Measurements from ENCODE around the gene HSFX3.
"Not testable (repeated sequence)": the region's sequence is repeated elsewhere in the genome, so short reads cannot be mapped to it uniquely, and the experiment has no call there.

Gene HSFX3

GRCh38 chrX:149545545-149546543 is 3.9 kb downstream of the HSFX3 start:
- FAIRE-seq, result not testable (repeated sequence)

GRCh38 chrX:149541521-149542047 is 8.1 kb downstream of the HSFX3 start:
- no peak for FAIRE-seq

- peak; percentile 62 for FAIRE-seq
These were observed 8.9 kb downstream of the HSFX3 start, which contains the start of gene EOLA1 for GRCh38 chrX:149540621-149541520. Gene EOLA1 (plus strand): TSS chrX:149541012. CDS start chrX:149545631, 4,619 bp downstream.

GRCh38 chrX:149540131-149540620 is 9.5 kb downstream of the HSFX3 start:
- no peak for FAIRE-seq

- FAIRE-seq, result peak; percentile 16
These were observed 10.2 kb downstream of the HSFX3 start for GRCh38 chrX:149539283-149540130.

- not testable (repeated sequence) for FAIRE-seq
These were observed 12.2 kb downstream of the HSFX3 start for GRCh38 chrX:149537474-149537873.

- FAIRE-seq, result not testable (repeated sequence)
These were observed 14.7 kb downstream of the HSFX3 start for GRCh38 chrX:149534926-149535602.

GRCh38 chrX:149533999-149534398 is 15.7 kb downstream of the HSFX3 start:
- FAIRE-seq, result not testable (repeated sequence)

GRCh38 chrX:149532868-149533267 is 16.9 kb downstream of the HSFX3 start:
- FAIRE-seq, result not testable (repeated sequence)

- no peak for FAIRE-seq
These were observed 18.1 kb downstream of the HSFX3 start for GRCh38 chrX:149531599-149531998.

- FAIRE-seq, result no peak
These were observed 21.3 kb downstream of the HSFX3 start for GRCh38 chrX:149528381-149528780.

GRCh38 chrX:149527705-149528104 is 22.0 kb downstream of the HSFX3 start:
- FAIRE-seq, result no peak

- FAIRE-seq, result not testable (repeated sequence)
These were observed 23.2 kb downstream of the HSFX3 start for GRCh38 chrX:149526318-149527033.

GRCh38 chrX:149525903-149526302 is 23.8 kb downstream of the HSFX3 start:
- FAIRE-seq, result not testable (repeated sequence)

- FAIRE-seq, result not testable (repeated sequence)
These were observed 24.3 kb downstream of the HSFX3 start for GRCh38 chrX:149525389-149525788.

GRCh38 chrX:149522916-149523315 is 26.8 kb downstream of the HSFX3 start:
- FAIRE-seq, result no peak

GRCh38 chrX:149521438-149521837 is 28.3 kb downstream of the HSFX3 start:
- FAIRE-seq, result no peak

GRCh38 chrX:149520636-149521277 is 29.0 kb downstream of the HSFX3 start:
- not testable (repeated sequence) for FAIRE-seq

GRCh38 chrX:149518236-149518635 is 31.5 kb downstream of the HSFX3 start:
- FAIRE-seq, result no peak

- no peak for FAIRE-seq
These were observed 32.4 kb downstream of the HSFX3 start for GRCh38 chrX:149517308-149517707.

Data from A204.1 (cell line).